ENCODE data around the gene TMC5. TPM values are rescaled to one million over a fixed set of nuclear protein-coding genes. Genes with fewer than 3 reads are reported as not detected.
"Not testable (repeated sequence)": the region's sequence is repeated elsewhere in the genome, so short reads cannot be mapped to it uniquely, and the experiment has no call there.

Gene TMC5
- total and polyA plus RNA-seq, 2 experiments from 2014 or later, result 2.3 to 4.8 TPM

GRCh38 chr16:19412055-19412454 lies 5.6 kb upstream of the TMC5 start:
- not testable (repeated sequence) for H3K4me1 ChIP-seq (ENCODE audit: insufficient read depth); H3K79me2 ChIP-seq (replicated peaks; ENCODE audit: insufficient read depth); H3F3A ChIP-seq (replicated peaks; ENCODE audit: low read depth); DNase-seq (ENCODE audit: low spot score); H3K4me2 ChIP-seq; H2AFZ ChIP-seq; H3K4me3 Mint-ChIP-seq; H3K27me3 Mint-ChIP-seq (ENCODE audit: insufficient read depth, low read depth, poor library complexity); H3K4me1 Mint-ChIP-seq; H3K27ac ChIP-seq (ENCODE audit: low read depth); H3K27ac Mint-ChIP-seq; H4K20me1 ChIP-seq (replicated peaks; ENCODE audit: insufficient read depth); H3K4me3 ChIP-seq; H3K36me3 ChIP-seq (ENCODE audit: insufficient read depth); ATAC-seq; H3K9me2 ChIP-seq (ENCODE audit: insufficient read depth)
- H3K27me3 ChIP-seq (ENCODE audit: insufficient read depth), result peaks cover 13% of the 10 kb centered on the region; the same call in 1 of the 2 replicates
- Mint-ChIP-seq H3K9me3 (peaks cover 24% of the 10 kb centered on the region), H3K36me3 (ENCODE audit: low read depth) (peaks cover 14% of the 10 kb centered on the region; the same call in 2 of the 3 replicates)

- Histone ChIP-seq H3K4me1 (ENCODE audit: insufficient read depth) (peaks cover 6% of the 10 kb centered on the region; the same call in 1 of the 2 replicates), H3F3A (replicated peaks; ENCODE audit: low read depth) (0 out of 2 replicates have a peak, but pooled peaks cover 3% of the 10 kb centered on the region), H3K36me3 (ENCODE audit: insufficient read depth) (no peaks in the 10 kb centered on the region; the same call in 1 of the 2 replicates), H4K20me1 (replicated peaks; ENCODE audit: insufficient read depth) (no peaks in the 10 kb centered on the region), H3K4me2 (no peak overlapping the region), H2AFZ (no peak overlapping the region), H3K4me3 (no peak overlapping the region), H3K27me3 (ENCODE audit: insufficient read depth) (peaks cover 13% of the 10 kb centered on the region; the same call in 1 of the 2 replicates), H3K27ac (ENCODE audit: low read depth) (no peak overlapping the region), H3K79me2 (replicated peaks; ENCODE audit: insufficient read depth) (no peaks in the 10 kb centered on the region), H3K9me2 (ENCODE audit: insufficient read depth) (no peaks in the 10 kb centered on the region)
- no peaks in the 10 kb centered on the region for H3K36me3 Mint-ChIP-seq (ENCODE audit: low read depth)
- no peak for TF ChIP-seq STAT1 (IDR thresholded peaks at IDR 0.05; ENCODE audit: unreplicated experiment)
- TF ChIP-seq JUNB (IDR thresholded peaks at IDR 0.05; ENCODE audit: unreplicated experiment), result no peak
- peaks cover 6% of the 10 kb centered on the region; the same call in 2 of the 3 replicates for H3K4me1 Mint-ChIP-seq
- H3K27ac Mint-ChIP-seq, result no peak overlapping the region
- H3K4me3 Mint-ChIP-seq, result no peak overlapping the region
- no peak for ATAC-seq
- peaks cover 8% of the 10 kb centered on the region for H3K27me3 Mint-ChIP-seq (ENCODE audit: insufficient read depth, low read depth, poor library complexity)
- no peak for DNase-seq (ENCODE audit: low spot score)
- H3K9me3 Mint-ChIP-seq, result no peaks in the 10 kb centered on the region
Measured at GRCh38 chr16:19415461-19415860, 2.2 kb upstream of the TMC5 start.

- H3K9me2 ChIP-seq (ENCODE audit: insufficient read depth), result no peaks in the 10 kb centered on the region
- peaks cover 11% of the 10 kb centered on the region; the same call in 1 of the 2 replicates for H3K27me3 ChIP-seq (ENCODE audit: insufficient read depth)
- Mint-ChIP-seq H3K27ac (no peak overlapping the region), H3K4me1 (peaks cover 6% of the 10 kb centered on the region; the same call in 2 of the 3 replicates), H3K9me3 (peaks cover 4% of the 10 kb centered on the region; the same call in 2 of the 3 replicates), H3K36me3 (ENCODE audit: low read depth) (peaks cover 3% of the 10 kb centered on the region; the same call in 1 of the 3 replicates), H3K4me3 (no peak overlapping the region), H3K27me3 (ENCODE audit: insufficient read depth, low read depth, poor library complexity) (peaks cover 8% of the 10 kb centered on the region)
- no peak overlapping the region for H3K27ac ChIP-seq (ENCODE audit: low read depth)
- H3K4me1 ChIP-seq (ENCODE audit: insufficient read depth), result peaks cover 6% of the 10 kb centered on the region; the same call in 1 of the 2 replicates
- H3K4me2 ChIP-seq, result no peak overlapping the region
- ATAC-seq (no peak), DNase-seq (ENCODE audit: low spot score) (no peak)
- no peaks in the 10 kb centered on the region for H3K79me2 ChIP-seq (replicated peaks; ENCODE audit: insufficient read depth)
- H2AFZ ChIP-seq, result no peak overlapping the region
- H3K4me3 ChIP-seq, result no peak overlapping the region
- no peaks in the 10 kb centered on the region; the same call in 1 of the 2 replicates for H3K36me3 ChIP-seq (ENCODE audit: insufficient read depth)
- no peak for TF ChIP-seq ZNF114 (CRISPR knock-in tag; IDR thresholded peaks at IDR 0.05)
- TF ChIP-seq NANOG (IDR thresholded peaks at IDR 0.05; ENCODE audit: borderline replicate concordance), result no peak
- TF ChIP-seq ZNF331 (CRISPR knock-in tag; IDR thresholded peaks at IDR 0.05; ENCODE audit: low read depth), result no peak
- no peak for TF ChIP-seq EZH2phosphoT487 (IDR thresholded peaks at IDR 0.05; ENCODE audit: unreplicated experiment)
- TF ChIP-seq CTCF (conservative IDR thresholded peaks at IDR 0.05; ENCODE audit: low read depth in 2 of 2), result no peak
- no peaks in the 10 kb centered on the region for H4K20me1 ChIP-seq (replicated peaks; ENCODE audit: insufficient read depth)
- 0 out of 2 replicates have a peak, but pooled peaks cover 2% of the 10 kb centered on the region for H3F3A ChIP-seq (replicated peaks; ENCODE audit: low read depth)
Measured at GRCh38 chr16:19415918-19416317, 1.8 kb upstream of the TMC5 start.
